HepG2 (cell line): ENCODE results near the gene KLF13. TPM values are rescaled to one million over a fixed set of nuclear protein-coding genes. Genes with fewer than 3 reads are reported as not detected.

Experiments used
- ATAC-seq: fragments of 200-7000 bp; cut with Tn5 transposase; 3 replicates; pipeline ENCODE4 v1.9.1; 2020; ENCODE audit warnings: mild to moderate bottlenecking, moderate library complexity
- BruUV-seq: library from RNA; stranded (reverse); fragments of 400-500 nt; replicated peaks from 2 replicates; lab custom pipeline; 2021; lab: Mats Ljungman, UMichigan
- CTCF ChIA-PET: fragments of 300-600 bp; formaldehyde crosslinking; extraction: SDS; loops from one replicate; lab custom pipeline; 2021; ENCODE audit warnings: low total read pairs, inconsistent platforms, low intra/inter-chr PET ratio; lab: Yijun Ruan, JAX
- POLR2A ChIA-PET: fragments of 350-600 bp; sonication (Branson Sonifier 250); formaldehyde crosslinking; loops from one replicate; lab custom pipeline; 2020; ENCODE audit warnings: antibody characterized with exemption, inconsistent platforms; lab: Yijun Ruan, JAX
- DNase-seq: peaks from one replicate; pipeline ENCODE4 v3.0.0-alpha.2; 2015; ENCODE audit warnings: low spot score
- FAIRE-seq: peaks from 3 replicates; lab custom pipeline; 2011; peaks lifted over from hg19 to GRCh38; lab: Jason Lieb, UNC
- H2AFZ ChIP-seq: one replicate; pipeline ENCODE4 v1.6.1; 2011; ENCODE audit warnings: low read length, inconsistent platforms
- H3K27ac ChIP-seq: fragments of 300-600 bp; 3 replicates; pipeline ENCODE4 v1.8.0; 2011; ENCODE audit warnings: mixed run types, mild to moderate bottlenecking, mixed read lengths, low read length, inconsistent platforms; ENCODE audit not compliant: insufficient read depth; ENCODE audit errors: extremely low read length
- H3K27me3 ChIP-seq, 2 experiments: fragments of 200-600 bp in 1 of 2; 2 replicates in 1 of 2; 3 replicates in 1 of 2; pipeline versions ENCODE4 v1.6.0 to v1.8.0; 2011; ENCODE audit warnings: low read length in 2 of 2, mild to moderate bottlenecking in 2 of 2, moderate library complexity in 2 of 2, inconsistent platforms in 1 of 2; ENCODE audit not compliant: insufficient read depth in 2 of 2, control insufficient read depth in 1 of 2
- H3K36me3 ChIP-seq, 2 experiments: fragments of 200-600 bp in 1 of 2; replicated peaks in 1 of 2; 2 replicates in 1 of 2; 3 replicates in 1 of 2; pipeline versions ENCODE4 v1.5.1 to v1.8.0; 2011; ENCODE audit warnings: low read length in 2 of 2, inconsistent platforms in 1 of 2; ENCODE audit not compliant: insufficient read depth in 2 of 2, control insufficient read depth in 1 of 2
- H3K4me1 ChIP-seq: 2 replicates; pipeline ENCODE4 v1.5.1; 2012; ENCODE audit warnings: low read length, inconsistent platforms; ENCODE audit not compliant: insufficient read depth
- H3K4me2 ChIP-seq: 2 replicates; pipeline ENCODE4 v1.6.0; 2011; ENCODE audit warnings: low read depth, low read length, inconsistent platforms
- H3K4me3 ChIP-seq, 3 experiments: fragments of 200-600 bp in 1 of 3; sonication (generic), shearing (Covaris generic) in 1 of 3; replicated peaks in 1 of 3; 2 replicates each; pipeline ENCODE4 v1.5.1; 2011 to 2016; ENCODE audit warnings: low read length in 3 of 3, inconsistent platforms in 2 of 3, low read depth in 2 of 3, mild to moderate bottlenecking in 2 of 3, control low read depth in 1 of 3, mixed read lengths in 1 of 3; ENCODE audit not compliant: insufficient read depth in 1 of 3
- H3K79me2 ChIP-seq: one replicate; pipeline ENCODE4 v1.6.1; 2011; ENCODE audit warnings: low read length, inconsistent platforms; ENCODE audit not compliant: insufficient read depth
- H3K9ac ChIP-seq: 2 replicates; pipeline ENCODE4 v1.6.0; 2011; ENCODE audit warnings: mild to moderate bottlenecking, low read depth, low read length, inconsistent platforms; ENCODE audit not compliant: insufficient read depth
- H3K9me3 ChIP-seq: 2 replicates; pipeline ENCODE4 v1.5.1; 2012; ENCODE audit warnings: mild to moderate bottlenecking, low read length
- H4K20me1 ChIP-seq: 2 replicates; pipeline ENCODE4 v1.6.0; 2011; ENCODE audit warnings: inconsistent platforms, mild to moderate bottlenecking, low read length, moderate library complexity; ENCODE audit not compliant: insufficient read depth
- HNF4A ChIP-seq: sonication (generic); formaldehyde crosslinking; IDR thresholded peaks from 2 replicates; pipeline ENCODE4 v1.4.0; 2020; ENCODE audit warnings: missing genetic modification reagents
- NKX3-1 ChIP-seq: sonication (generic); formaldehyde crosslinking; IDR thresholded peaks from 2 replicates; pipeline ENCODE4 v1.5.0; 2020; ENCODE audit warnings: missing genetic modification reagents
- NR2F6 ChIP-seq, 2 experiments: IDR thresholded peaks; 2 replicates each; pipeline ENCODE4 v1.6.1; 2016; ENCODE audit warnings: antibody characterized with exemption in 1 of 2, mild to moderate bottlenecking in 1 of 2
- PAX8 ChIP-seq: sonication (generic); formaldehyde crosslinking; IDR thresholded peaks from 2 replicates; pipeline ENCODE4 v1.8.0; 2022; ENCODE audit warnings: mild to moderate bottlenecking, missing genetic modification reagents, borderline replicate concordance
- PPARG ChIP-seq: conservative IDR thresholded peaks from 2 replicates; pipeline ENCODE4 v1.6.1; 2016; ENCODE audit warnings: missing biosample characterization, missing genetic modification reagents
- RXRA ChIP-seq: sonication (generic); formaldehyde crosslinking; IDR thresholded peaks from 2 replicates; pipeline ENCODE4 v1.5.1; 2020; ENCODE audit warnings: missing genetic modification reagents
- RXRB ChIP-seq: IDR thresholded peaks from 2 replicates; pipeline ENCODE4 v1.6.1; 2016; ENCODE audit warnings: borderline replicate concordance, missing genetic modification reagents, missing compliant biosample characterization
- SAFB2 ChIP-seq: sonication (generic); formaldehyde crosslinking; IDR thresholded peaks from 2 replicates; pipeline ENCODE4 v1.5.1; 2020; ENCODE audit warnings: missing genetic modification reagents, low read depth, mild to moderate bottlenecking, borderline replicate concordance
- SIX1 ChIP-seq: sonication (generic); formaldehyde crosslinking; IDR thresholded peaks from 2 replicates; pipeline ENCODE4 v1.4.0; 2020; ENCODE audit warnings: missing genetic modification reagents, borderline replicate concordance
- SIX4 ChIP-seq: sonication (generic); formaldehyde crosslinking; IDR thresholded peaks from 2 replicates; pipeline ENCODE4 v1.4.0; 2020; ENCODE audit warnings: missing genetic modification reagents
- SMAD3 ChIP-seq: sonication (generic); formaldehyde crosslinking; IDR thresholded peaks from 2 replicates; pipeline ENCODE4 v1.4.0; 2020; ENCODE audit warnings: missing genetic modification reagents
- ZNF543 ChIP-seq: sonication (generic); formaldehyde crosslinking; IDR thresholded peaks from 2 replicates; pipeline ENCODE4 v1.4.0; 2020; ENCODE audit warnings: mild to moderate bottlenecking, missing genetic modification reagents
- ZNF737 ChIP-seq: sonication (generic); formaldehyde crosslinking; IDR thresholded peaks from 2 replicates; pipeline ENCODE4 v1.5.0; 2020; ENCODE audit warnings: missing genetic modification reagents, mild to moderate bottlenecking, borderline replicate concordance
- WGBS: methylation state at CpG from one replicate; pipeline ENCODE4 v1.1.6; 2017; ENCODE audit warnings: low lambda C conversion rate; 5-methylcytosine and 5-hydroxymethylcytosine counted together
- in situ Hi-C: cut with HindIII; loops from 2 replicates; pipeline ENCODE4 v1.10.0; 2017; ENCODE audit warnings: low pct_unique_long_range_greater_than_20kb; ENCODE audit not compliant: extremely low pct_ligation_motif_present
- intact Hi-C: fragments of 100-400 bp; cut with micrococcal nuclease; formaldehyde crosslinking; loops from one replicate; pipeline ENCODE4 v1.10.0; 2022; ENCODE audit not compliant: unreplicated experiment
- polyA plus RNA-seq, 8 experiments: library from polyadenylated mRNA; depleted of rRNA in 3 of 8; stranded (reverse) in 7 of 8; unstranded in 1 of 8; fragments of >200 nt; fragmentation: Illumina TruSeq in 4 of 8; extraction: Trizol in 4 of 8; gene quantifications; 2 replicates each; pipeline versions ENCODE4 v1.2.1 to v1.2.3, GENCODE V29; 2011 to 2016; ENCODE audit warnings: low read depth in 4 of 8, missing spikeins in 1 of 8, mixed read lengths in 1 of 8; ENCODE audit not compliant: insufficient read depth in 1 of 8
- total RNA-seq, 5 experiments: library from RNA; depleted of rRNA; stranded (reverse); fragments of >200 nt; fragmentation: Illumina TruSeq; extraction: Trizol; gene quantifications; 2 replicates each; pipeline ENCODE4 v1.2.3, GENCODE V29; 2016; ENCODE audit warnings: low read depth in 1 of 5

KLF13 gene
- total and polyA plus RNA-seq, 2 of the 13 experiments (the other 11 are each of a cell fraction or from before 2014, with no cell fraction given), result 16.8 to 25.1 TPM

DNA sequence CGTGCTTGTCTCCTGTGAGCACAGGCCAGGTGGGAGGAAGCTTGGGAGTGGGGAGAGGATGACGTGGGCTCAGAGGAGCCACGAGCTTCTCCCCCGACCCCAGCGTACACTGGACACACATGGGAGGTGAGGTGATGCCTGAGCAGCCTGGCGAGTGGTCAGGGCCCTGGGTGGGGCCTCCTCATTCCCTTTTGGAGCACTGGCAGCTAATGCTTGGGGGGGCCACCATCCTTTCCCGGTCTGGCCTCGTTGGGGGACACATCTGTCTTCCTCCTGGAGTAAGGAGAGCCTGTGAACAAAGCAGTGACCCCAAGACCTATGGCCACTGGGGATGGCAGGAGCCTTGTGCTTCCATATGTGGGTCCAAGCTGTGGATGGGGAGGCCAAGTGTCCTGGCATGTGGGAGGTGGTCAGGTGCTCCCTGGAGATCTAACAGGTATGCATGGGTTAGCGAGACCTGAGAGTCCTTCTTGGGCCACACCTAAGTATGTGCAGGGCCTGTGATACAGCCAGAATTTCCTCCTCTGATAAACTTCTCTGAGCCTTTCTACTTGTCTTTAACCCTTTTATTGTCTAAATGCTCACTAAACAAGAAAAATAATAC, 9.5 kb downstream of the KLF13 start:
- Histone ChIP-seq H2AFZ (no peak overlapping the region), H3K9me3 (no peaks in the 10 kb centered on the region), H3K9ac (no peak overlapping the region), H3K4me1 (peaks cover 60% of the 10 kb centered on the region), H4K20me1 (peaks cover 46% of the 10 kb centered on the region; the same call in 1 of the 2 replicates), H3K4me3 (no peak overlapping the region), H3K4me2 (no peak overlapping the region), H3K79me2 (peaks cover 90% of the 10 kb centered on the region), H3K27me3 (no peaks in the 10 kb centered on the region), H3K27ac (peak overlapping the region; percentile 42), H3K36me3 (peaks cover 0 to 16% of the 10 kb centered on the region in 2 experiments; a peak in 1 of 5 replicates)
- WGBS, result 96% methylated on average over 8 of the region's 9 CpGs
- intact Hi-C loops, result no loop called here
- no peak for DNase-seq
- POLR2A ChIA-PET, result no interaction called here
- in situ Hi-C loops, result no loop called here
- ATAC-seq, result no peak
- TF ChIP-seq ZNF543, result peak; percentile 97
- no peak for TF ChIP-seq ZNF737 (CRISPR knock-in tag)
- CTCF ChIA-PET, result no interaction called here
- FAIRE-seq, result no peak
- BruUV-seq, result no TSS peak

DNA sequence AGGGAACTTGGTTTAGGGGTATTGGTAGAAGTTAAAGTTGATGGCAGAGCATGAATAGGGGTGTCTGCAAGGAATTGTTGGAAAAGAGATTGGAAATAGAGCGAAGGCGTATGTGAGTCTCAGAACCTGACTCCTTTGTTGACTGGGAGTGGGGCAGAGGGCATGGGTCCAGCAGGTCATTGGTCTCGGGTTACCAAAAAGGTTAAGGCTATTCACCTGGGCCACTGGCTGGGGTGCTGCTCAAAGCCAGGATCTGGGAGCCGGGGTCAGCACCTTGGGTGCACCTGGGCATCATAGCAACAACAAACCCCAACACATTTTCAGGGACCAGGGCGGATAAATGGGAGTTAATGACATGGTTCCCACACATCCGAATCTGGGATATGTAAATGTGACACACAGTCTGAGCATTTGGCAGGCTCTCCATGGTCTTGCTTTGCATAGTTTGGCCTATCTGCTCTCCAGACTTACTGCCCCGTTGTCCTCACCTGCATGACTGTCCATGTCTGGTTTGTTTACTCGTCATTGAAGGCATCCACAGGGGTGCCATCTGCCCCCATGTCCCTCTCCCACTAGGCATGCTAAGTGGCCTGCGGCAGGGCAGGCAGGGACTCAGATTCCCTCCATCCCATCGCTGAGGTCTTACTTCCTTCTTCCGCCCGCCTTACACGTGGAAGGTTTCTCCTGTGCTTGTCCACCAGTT, 10.1 kb downstream of the KLF13 start:
- DNase-seq (no peak), FAIRE-seq (no peak), ATAC-seq (no peak)
- CTCF ChIA-PET, result no interaction called here
- intact Hi-C loops (no loop called here), in situ Hi-C loops (no loop called here)
- WGBS, result 81% methylated on average over 13 of the region's 13 CpGs
- H3K36me3 ChIP-seq, result peaks cover 0 to 16% of the 10 kb centered on the region in 2 experiments; a peak in 1 of 5 replicates
- H4K20me1 ChIP-seq, result peaks cover 45% of the 10 kb centered on the region; the same call in 1 of the 2 replicates
- no peak overlapping the region for H3K9ac ChIP-seq
- no peaks in the 10 kb centered on the region for H3K27me3 ChIP-seq
- peak overlapping the region; percentile 42 for H3K27ac ChIP-seq
- H3K4me3 ChIP-seq, result no peak overlapping the region
- H3K9me3 ChIP-seq, result no peaks in the 10 kb centered on the region
- peaks cover 53% of the 10 kb centered on the region for H3K4me1 ChIP-seq
- H3K4me2 ChIP-seq, result no peak overlapping the region
- no peak overlapping the region for H2AFZ ChIP-seq
- peaks cover 88% of the 10 kb centered on the region for H3K79me2 ChIP-seq
- POLR2A ChIA-PET, result no interaction called here
- no TSS peak for BruUV-seq
- TF ChIP-seq PAX8 (CRISPR knock-in tag) (no peak), SMAD3 (CRISPR knock-in tag) (no peak), SIX1 (CRISPR knock-in tag) (peak; percentile 55; the same call in 1 of the 2 replicates), RXRA (CRISPR knock-in tag) (0 out of 2 replicates have a peak, but pooled peaks have one; percentile 17), NR2F6 (IDR thresholded peaks at IDR 0.05) (0 out of 2 replicates have a peak, but pooled peaks have one; percentile 32), NR2F6 (CRISPR knock-in tag; IDR thresholded peaks at IDR 0.05) (no peak), NKX3-1 (CRISPR knock-in tag) (no peak), SIX4 (CRISPR knock-in tag) (peak; percentile 85; the same call in 1 of the 2 replicates), PPARG (peak; percentile 84), RXRB (CRISPR knock-in tag) (peak; percentile 52; the same call in 1 of the 2 replicates), HNF4A (peak; percentile 64), SAFB2 (CRISPR knock-in tag) (no peak)
